ENCODE data around the gene EIF4H. TPM values are rescaled to one million over a fixed set of nuclear protein-coding genes. Genes with fewer than 3 reads are reported as not detected.

The EIF4H gene
- total RNA-seq (2021) (315 and 459 TPM in 2 replicates), Bru-seq, nascent RNA (percentile 99 among the genes with signal in this experiment), BruChase-seq, experiment 1, labeled RNA remaining after a 2-hour chase (percentile 99 among the genes with signal in this experiment), BruChase-seq, experiment 2, labeled RNA remaining after a 6-hour chase (percentile 99 among the genes with signal in this experiment)
- long read RNA-seq, transcript EIF4H-202 (6 exons, 2,503 nt): major isoform, 444 of 679 reads
- long read RNA-seq, transcript EIF4H-201 (7 exons, 2,679 nt): minor isoform, 113 of 679 reads
- long read RNA-seq, partial matches to known transcripts: 111 of 679 reads
- long read RNA-seq, other reads (novel, unspliced or antisense): 11 of 679 reads

DNA sequence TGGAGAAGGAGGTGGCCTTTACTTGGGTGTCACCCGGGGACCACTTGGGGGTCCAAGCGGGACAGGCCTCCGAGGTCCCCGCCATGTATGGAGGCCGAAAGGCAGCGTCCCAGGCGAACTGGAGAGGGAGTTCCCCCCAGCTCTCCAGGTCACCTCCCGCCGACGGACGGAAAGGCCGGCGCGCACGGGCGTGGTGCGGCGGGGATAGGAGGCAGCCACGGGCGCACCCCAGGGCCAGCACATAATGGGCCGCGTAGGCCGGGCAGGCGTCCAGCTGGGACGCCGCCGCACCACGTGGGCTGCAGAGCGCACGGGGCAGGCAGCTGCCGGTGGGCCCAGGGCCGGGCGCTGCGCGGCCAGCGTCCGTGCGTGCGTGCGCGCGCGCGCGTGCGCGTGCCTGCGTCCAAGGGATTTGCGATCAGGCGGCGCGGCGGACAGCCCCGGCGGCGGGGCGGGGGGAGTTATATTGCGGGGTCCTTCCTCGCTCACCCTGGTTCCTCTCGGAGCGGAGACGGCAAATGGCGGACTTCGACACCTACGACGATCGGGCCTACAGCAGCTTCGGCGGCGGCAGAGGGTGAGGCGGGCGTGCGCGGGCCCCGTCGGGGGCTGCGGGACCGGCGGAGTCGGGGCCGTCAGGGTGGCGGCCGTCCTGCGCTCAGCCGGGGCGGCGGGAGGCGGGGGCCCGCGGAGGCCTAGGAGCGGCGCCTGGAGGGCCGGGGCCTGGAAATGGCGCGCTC is at the start of gene EIF4H:
TSS of gene EIF4H (plus strand) at position 491 of the 740 bp plus-strand sequence. CDS start at position 519, 28 bp downstream.
- Histone ChIP-seq H3K27me3 (ENCODE audit: insufficient read depth, low read depth) (no peaks in the 10 kb centered on the region), H3K4me1 (replicated peaks; ENCODE audit: insufficient read depth) (peaks cover 37% of the 10 kb centered on the region), H3F3A (ENCODE audit: insufficient read depth, low read depth) (peaks cover 31% of the 10 kb centered on the region), H3K4me2 (peak within 1 kb of the TSS; percentile 98), H3K79me2 (ENCODE audit: low read depth) (peaks cover 54% of the 10 kb centered on the region), H3K36me3 (ENCODE audit: low read depth) (peaks cover 30% of the 10 kb centered on the region), H2AFZ (peak within 1 kb of the TSS; percentile 84), H3K4me3 (peak within 1 kb of the TSS; percentile 92), H4K20me1 (ENCODE audit: insufficient read depth) (peaks cover 43% of the 10 kb centered on the region), H3K9me3 (ENCODE audit: insufficient read depth, low read depth) (no peaks in the 10 kb centered on the region), H3K27ac (peak within 1 kb of the TSS; percentile 77), H3K9me2 (ENCODE audit: insufficient read depth) (no peaks in the 10 kb centered on the region)
- TF ChIP-seq EZH2 (IDR thresholded peaks at IDR 0.05; ENCODE audit: low read depth): no peak
- TF ChIP-seq, protein P1, sequence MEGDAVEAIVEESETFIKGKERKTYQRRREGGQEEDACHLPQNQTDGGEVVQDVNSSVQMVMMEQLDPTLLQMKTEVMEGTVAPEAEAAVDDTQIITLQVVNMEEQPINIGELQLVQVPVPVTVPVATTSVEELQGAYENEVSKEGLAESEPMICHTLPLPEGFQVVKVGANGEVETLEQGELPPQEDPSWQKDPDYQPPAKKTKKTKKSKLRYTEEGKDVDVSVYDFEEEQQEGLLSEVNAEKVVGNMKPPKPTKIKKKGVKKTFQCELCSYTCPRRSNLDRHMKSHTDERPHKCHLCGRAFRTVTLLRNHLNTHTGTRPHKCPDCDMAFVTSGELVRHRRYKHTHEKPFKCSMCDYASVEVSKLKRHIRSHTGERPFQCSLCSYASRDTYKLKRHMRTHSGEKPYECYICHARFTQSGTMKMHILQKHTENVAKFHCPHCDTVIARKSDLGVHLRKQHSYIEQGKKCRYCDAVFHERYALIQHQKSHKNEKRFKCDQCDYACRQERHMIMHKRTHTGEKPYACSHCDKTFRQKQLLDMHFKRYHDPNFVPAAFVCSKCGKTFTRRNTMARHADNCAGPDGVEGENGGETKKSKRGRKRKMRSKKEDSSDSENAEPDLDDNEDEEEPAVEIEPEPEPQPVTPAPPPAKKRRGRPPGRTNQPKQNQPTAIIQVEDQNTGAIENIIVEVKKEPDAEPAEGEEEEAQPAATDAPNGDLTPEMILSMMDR (conservative IDR thresholded peaks at IDR 0.05): no peak
- CTCF ChIA-PET: interaction anchor here (0.6 to 1.0 kb wide), 2 partner anchors 9 to 90 kb away, joined by 3 to 5 read pairs; no protein-coding TSS in a partner anchor
- TSS peak; percentile 68 for BruUV-seq (replicated peaks)
- peak; percentile 75 to 99 for DNase-seq
- intact Hi-C loops (cut with micrococcal nuclease; ENCODE audit: unreplicated experiment): loop anchor here (1.0 to 2.0 kb wide), 3 partner anchors 41 to 89 kb away; no protein-coding TSS in a partner anchor
- POLR2A ChIA-PET (ENCODE audit: unreplicated experiment): interaction anchor here (0.6 kb wide), 3 partner anchors 45 to 97 kb away, joined by 3 to 4 read pairs (median 3); no protein-coding TSS in a partner anchor

DNA sequence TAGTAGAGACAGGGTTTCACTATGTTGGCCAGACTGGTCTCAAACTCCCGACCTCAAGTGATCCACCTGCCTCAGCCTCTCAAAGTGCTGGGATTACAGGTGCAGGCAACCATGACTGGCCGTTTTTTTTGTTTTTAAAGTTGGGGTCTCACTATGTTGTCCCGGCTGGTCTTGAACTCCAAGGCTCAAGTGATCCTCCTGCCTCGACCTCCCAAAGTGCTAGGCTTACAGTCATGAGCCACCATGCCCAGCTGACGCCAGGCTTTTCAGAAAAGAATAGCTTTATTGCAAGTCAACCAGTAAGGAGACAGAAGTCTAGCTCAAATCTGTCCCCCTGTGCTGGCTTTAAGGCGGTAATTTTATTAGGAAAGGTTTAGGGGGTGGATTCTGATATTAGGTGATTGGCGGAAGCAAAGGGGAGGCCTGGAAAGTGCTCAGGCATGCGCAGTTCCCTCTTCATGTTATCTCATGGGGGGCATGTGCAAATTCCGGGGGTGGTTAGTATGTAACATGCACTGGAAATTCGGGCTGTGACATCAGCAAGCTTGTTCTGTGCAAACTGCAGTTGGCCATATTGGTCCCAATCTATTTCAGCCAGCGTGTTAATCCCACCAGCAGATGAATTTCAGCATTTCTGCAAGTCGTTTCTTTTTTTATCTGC is 47.8 kb upstream of the EIF4H start:
- Histone ChIP-seq H3K36me3 (ENCODE audit: low read depth) (no peaks in the 10 kb centered on the region), H3K9me2 (ENCODE audit: insufficient read depth) (no peaks in the 10 kb centered on the region), H3K27me3 (ENCODE audit: insufficient read depth, low read depth) (no peaks in the 10 kb centered on the region), H2AFZ (no peak overlapping the region), H3K4me1 (replicated peaks; ENCODE audit: insufficient read depth) (0 out of 2 replicates have a peak, but pooled peaks cover 5% of the 10 kb centered on the region), H3K79me2 (ENCODE audit: low read depth) (no peaks in the 10 kb centered on the region), H3K4me3 (no peak overlapping the region), H4K20me1 (ENCODE audit: insufficient read depth) (no peaks in the 10 kb centered on the region; the same call in 1 of the 2 replicates), H3F3A (ENCODE audit: insufficient read depth, low read depth) (peaks cover 12% of the 10 kb centered on the region), H3K4me2 (no peak overlapping the region), H3K9me3 (ENCODE audit: insufficient read depth, low read depth) (no peaks in the 10 kb centered on the region), H3K27ac (no peak overlapping the region)
- ChIA-PET POLR2A (ENCODE audit: unreplicated experiment) (no interaction called here), CTCF (no interaction called here)
- BruUV-seq (replicated peaks): no TSS peak
- TF ChIP-seq, protein P1 (conservative IDR thresholded peaks at IDR 0.05): no peak
- no peak for TF ChIP-seq EZH2 (IDR thresholded peaks at IDR 0.05; ENCODE audit: low read depth)
- intact Hi-C loops (cut with micrococcal nuclease; ENCODE audit: unreplicated experiment): no loop called here
- no peak for DNase-seq

DNA sequence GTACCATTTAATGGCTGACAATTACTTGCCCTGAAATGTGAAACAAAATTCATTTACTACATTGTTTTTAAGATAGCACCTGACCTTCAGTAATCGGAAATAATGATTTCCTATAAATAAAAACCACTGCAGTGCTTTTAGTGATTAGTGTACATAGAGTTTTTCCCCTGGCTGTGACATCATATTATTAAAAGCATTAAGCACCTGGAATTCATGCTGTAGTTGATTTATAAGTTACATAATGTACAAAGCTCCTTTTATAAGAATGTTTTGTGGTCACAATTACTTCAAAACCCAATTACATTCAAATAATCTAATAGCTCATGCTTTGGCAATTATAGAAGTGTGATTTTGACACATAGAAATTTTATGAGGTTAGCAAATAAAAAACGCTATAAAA is 44.3 kb upstream of the EIF4H start:
- ChIA-PET CTCF (no interaction called here), POLR2A (ENCODE audit: unreplicated experiment) (interaction anchor here (0.6 kb wide), 1 partner anchor 32 kb away, joined by 4 read pairs; no protein-coding TSS in a partner anchor)
- Histone ChIP-seq H3K4me1 (replicated peaks; ENCODE audit: insufficient read depth) (peaks cover 25% of the 10 kb centered on the region), H3K36me3 (ENCODE audit: low read depth) (no peaks in the 10 kb centered on the region), H3K4me3 (no peak overlapping the region), H3K9me2 (ENCODE audit: insufficient read depth) (no peaks in the 10 kb centered on the region), H3F3A (ENCODE audit: insufficient read depth, low read depth) (peaks cover 19% of the 10 kb centered on the region), H3K27ac (no peak overlapping the region; the same call in 1 of the 2 replicates), H4K20me1 (ENCODE audit: insufficient read depth) (no peaks in the 10 kb centered on the region), H2AFZ (no peak overlapping the region), H3K4me2 (no peak overlapping the region), H3K27me3 (ENCODE audit: insufficient read depth, low read depth) (no peaks in the 10 kb centered on the region), H3K9me3 (ENCODE audit: insufficient read depth, low read depth) (no peaks in the 10 kb centered on the region), H3K79me2 (ENCODE audit: low read depth) (no peaks in the 10 kb centered on the region)
- no peak for TF ChIP-seq EZH2 (IDR thresholded peaks at IDR 0.05; ENCODE audit: low read depth)
- TF ChIP-seq, protein P1 (conservative IDR thresholded peaks at IDR 0.05): no peak
- intact Hi-C loops (cut with micrococcal nuclease; ENCODE audit: unreplicated experiment): loop anchor here (5.0 kb wide), 1 partner anchor 38 kb away; no protein-coding TSS in a partner anchor
- DNase-seq: peak in 1 of 2 experiments; percentile 35
- BruUV-seq (replicated peaks): no TSS peak

Measured in PC-9 (cell line).